ENCODE measurements around the gene CTSG.
"Not testable (repeated sequence)": the region's sequence is repeated elsewhere in the genome, so short reads cannot be mapped to it uniquely, and the experiment has no call there.

The CTSG gene

GRCh38 chr14:24535737-24536136 lies 40.3 kb downstream of the CTSG start:
- no peak for DNase-seq

GRCh38 chr14:24534286-24534685 lies 41.8 kb downstream of the CTSG start:
- DNase-seq, result no peak

DNA sequence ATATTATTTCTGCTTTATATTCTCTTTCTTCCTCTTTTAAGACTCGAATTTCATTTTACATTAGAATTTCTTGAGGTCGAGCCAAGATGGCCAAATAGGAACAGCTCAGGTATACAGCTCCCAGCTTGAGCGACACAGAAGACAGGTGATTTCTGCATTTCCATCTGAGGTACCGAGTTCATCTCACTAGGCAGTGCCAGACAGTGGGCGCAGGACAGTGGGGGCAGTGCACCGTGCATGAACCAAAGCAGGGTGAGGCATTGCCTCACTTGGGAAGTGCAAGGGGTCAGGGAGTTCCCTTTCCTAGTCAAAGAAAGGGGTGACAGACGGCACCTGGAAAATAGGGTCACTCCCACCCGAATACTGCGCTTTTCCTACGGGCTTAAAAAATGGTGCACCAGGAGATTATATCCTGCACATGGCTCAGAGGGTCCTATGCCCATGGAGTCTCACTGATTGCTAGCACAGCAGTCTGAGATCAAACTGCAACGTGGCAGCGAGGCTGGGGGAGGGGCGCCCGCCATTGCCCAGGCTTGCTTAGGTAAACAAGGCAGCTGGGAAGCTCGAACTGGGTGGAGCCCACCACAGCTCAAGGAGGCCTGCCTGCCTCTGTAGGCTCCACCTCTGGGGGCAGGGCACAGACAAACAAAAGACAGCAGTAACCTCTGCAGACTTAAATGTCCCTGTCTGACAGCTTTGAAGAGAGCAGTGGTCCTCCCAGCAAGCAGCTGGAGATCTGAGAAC lies 50.0 kb downstream of the CTSG start:
- not testable (repeated sequence) for DNase-seq

Data from DMS79 treated with DMSO at 0.1 percent for 48 hours (cell line).